ENCODE data around the gene TLR5.

GRCh38 chr1:223143537-223144248 is 645 bp upstream of the TLR5 start:
- TF ChIP-seq CTCF (IDR thresholded peaks at IDR 0.05) (no peak), POLR2AphosphoS5 (IDR thresholded peaks at IDR 0.05) (no peak)
